Heart left ventricle (tissue), 13 donors: ENCODE data around the gene EP400.

Experiments
- CTCF ChIP-seq, 12 donors: fragments of 200-600 bp; sonication (generic) in 4 of 12; IDR thresholded peaks; one replicate each; pipeline versions ENCODE4 v1.5.0 to v1.8.0; 2018 to 2022; ENCODE audit warnings: antibody characterized with exemption in 12 of 12, mild to moderate bottlenecking in 5 of 12
- POLR2A ChIP-seq, 2 donors: fragments of 450-650 bp; IDR thresholded peaks; one replicate each; pipeline ENCODE4 v1.6.1; 2017; ENCODE audit warnings: antibody characterized with exemption in 2 of 2, mild to moderate bottlenecking in 2 of 2, moderate library complexity in 2 of 2
- donor health status: ischemic (EF 13 %, LVEDD 7.1; RV severe dilation, severe dysfunction).
- donor health status: DM: no; HTN: yes; CAD: no.
- donor health status: DM: no; HTN: no; CAD: no.
- donor health status: ischemic (EF 25% LVEDD 6.9; RV normal size, moderate dysfunction).
- donor health status: ischemic (EF 25% LVEDD 5.7; RV mildly dilated, moderate dysfunction).
- donor health status: ischemic (EF 35%, LVEDD 5.7; RV mildly dilated, moderate dysfunction).
- donor health status: nonischemic (EF 11% LVEDD 7.7; RV severe dilation, severe dysfunction).
- donor health status: DM: yes; HTN: yes; CAD: no.
- donor health status: PGD.
- donor health status: ischemic (EF 29% LVEDD 5.4; RV normal size, mild dysfunction).
- donor health status: nonischemic (EF 23%, LVEDD 6.1; RV moderate dilation, normal function).

- TF ChIP-seq POLR2A (IDR thresholded peaks at IDR 0.05) (no peak), CTCF (IDR thresholded peaks at IDR 0.05) (no peak)
Measured at GRCh38 chr12:132075026-132075713, 125.4 kb downstream of the EP400 start.
